Measurements from ENCODE around the gene GNAQ. TPM values are rescaled to one million over a fixed set of nuclear protein-coding genes. Genes with fewer than 3 reads are reported as not detected.
A peak's percentile ranks its signal among the peaks of the same experiment; 100 is the strongest.

GNAQ gene
- polyA plus RNA-seq, 2 of the 4 experiments (the other 2 are of a cell fraction), result 17.9 to 60.0 TPM

- no peak overlapping the region; a peak in 1 of 6 replicates for H3K27ac ChIP-seq
- peaks cover 30% of the 10 kb centered on the region for H3K4me1 ChIP-seq
- TF ChIP-seq CEBPB (IDR thresholded peaks at IDR 0.05) (no peak), FOXS1 (CRISPR knock-in tag; IDR thresholded peaks at IDR 0.05) (no peak), MAZ (IDR thresholded peaks at IDR 0.05; ENCODE audit: borderline replicate concordance, low read depth, low read length) (no peak), PBX3 (IDR thresholded peaks at IDR 0.05) (no peak), POLR2AphosphoS2 (conservative IDR thresholded peaks at IDR 0.05; ENCODE audit: low read length) (no peak)
- 67% methylated on average over 2 of the region's 2 CpGs for WGBS (ENCODE audit: missing lambda C conversion rate)
- POLR2A ChIA-PET, result no interaction called here
- DNase-seq (ENCODE audit: low read depth in 1 of 2, low spot score in 1 of 2) (no peak), ATAC-seq (no peak), FAIRE-seq (no peak)
- peak overlapping the region; percentile 79; the same call in 2 of the 3 replicates for H3K4me2 ChIP-seq
- CTCF ChIA-PET, result interaction anchor here (1.0 to 4.8 kb wide), 8 partner anchors 19 to 867 kb away, joined by 3 to 57 read pairs (median 8); no protein-coding TSS in a partner anchor
- H3K9me3 ChIP-seq, result no peaks in the 10 kb centered on the region
- no peak overlapping the region for H3K4me3 ChIP-seq
Measured at GRCh38 chr9:78033870-78034269, 2.3 kb upstream of the GNAQ start.

- H3K4me3 ChIP-seq, result peak overlapping the region; percentile 66
- POLR2A ChIA-PET, result interaction anchor here (0.8 to 1.9 kb wide), 3 partner anchors 56 to 194 kb away, joined by 3 to 9 read pairs (median 6); no protein-coding TSS in a partner anchor
- H3K27ac ChIP-seq, result peak overlapping the region; percentile 91 to 97
- TF ChIP-seq HES2 (IDR thresholded peaks at IDR 0.05) (no peak), CBX2 (IDR thresholded peaks at IDR 0.05; ENCODE audit: borderline replicate concordance, low read depth) (no peak), RARB (CRISPR knock-in tag; IDR thresholded peaks at IDR 0.05) (no peak), MAX (IDR thresholded peaks at IDR 0.05) (no peak)
- peak overlapping the region; percentile 79 for H3K4me2 ChIP-seq
- ATAC-seq (no peak), DNase-seq (ENCODE audit: low read depth in 1 of 2, low spot score in 1 of 2) (no peak), FAIRE-seq (no peak)
- CTCF ChIA-PET, result interaction anchor here (0.7 to 4.6 kb wide), 4 partner anchors 55 to 600 kb away, joined by 3 to 25 read pairs (median 3); no protein-coding TSS in a partner anchor
- WGBS (ENCODE audit: missing lambda C conversion rate), result 38% methylated on average over 14 of the region's 14 CpGs
- no peaks in the 10 kb centered on the region for H3K9me3 ChIP-seq
- H3K4me1 ChIP-seq, result peaks cover 36% of the 10 kb centered on the region
Measured at GRCh38 chr9:78032730-78033457, 1.3 kb upstream of the GNAQ start.

- peak overlapping the region; percentile 79 for H3K4me2 ChIP-seq
- CTCF ChIA-PET, result interaction anchor here (0.7 to 1.4 kb wide), 4 partner anchors 55 to 598 kb away, joined by 3 to 4 read pairs (median 3); no protein-coding TSS in a partner anchor
- POLR2A ChIA-PET, result interaction anchor here (0.8 to 1.9 kb wide), 4 partner anchors 9 to 193 kb away, joined by 3 to 9 read pairs (median 5); no protein-coding TSS in a partner anchor
- H3K4me3 ChIP-seq, result peak overlapping the region; percentile 66
- ATAC-seq (peak; percentile 80 to 84), DNase-seq (ENCODE audit: low read depth in 1 of 2, low spot score in 1 of 2) (peak; percentile 72 to 93), FAIRE-seq (no peak)
- H3K4me1 ChIP-seq, result peaks cover 41% of the 10 kb centered on the region
- peak overlapping the region; percentile 91 to 97 for H3K27ac ChIP-seq
- 2% methylated on average over 20 of the region's 95 CpGs for WGBS (ENCODE audit: missing lambda C conversion rate)
- H3K9me3 ChIP-seq, result no peaks in the 10 kb centered on the region
- TF ChIP-seq MAZ (IDR thresholded peaks at IDR 0.05; ENCODE audit: borderline replicate concordance, low read depth, low read length), result no peak
- TF ChIP-seq RCOR1 (IDR thresholded peaks at IDR 0.05; ENCODE audit: low read depth, low read length), result no peak
- TF ChIP-seq SMC3 (IDR thresholded peaks at IDR 0.05), result 0 out of 3 replicates have a peak, but pooled peaks have one; percentile 9
- TF ChIP-seq NFE2L2 (conservative IDR thresholded peaks at IDR 0.05; ENCODE audit: low read length), result no peak
- TF ChIP-seq MAX (IDR thresholded peaks at IDR 0.05), result peak; percentile 36; the same call in 1 of the 2 replicates
- peak; percentile 95 for TF ChIP-seq BCL3 (IDR thresholded peaks at IDR 0.05)
- TF ChIP-seq POLR2A (IDR thresholded peaks at IDR 0.05; ENCODE audit: low read length), result peak; percentile 73
- TF ChIP-seq JUN (IDR thresholded peaks at IDR 0.05), result peak; percentile 90 to 92; a peak in 4 of 5 replicates
- TF ChIP-seq POLR2AphosphoS2 (conservative IDR thresholded peaks at IDR 0.05; ENCODE audit: low read length), result no peak
- no peak for TF ChIP-seq FOXS1 (CRISPR knock-in tag; IDR thresholded peaks at IDR 0.05)
Measured at GRCh38 chr9:78031893-78032729, 500 bp upstream of the GNAQ start.
